HG02885 (cell line): ENCODE results near the gene MDP1.

Experiments used
- ATAC-seq: cut with Tn5 transposase; IDR thresholded peaks from one replicate; pipeline ENCODE4 v1.9.1; 2021; ENCODE audit warnings: mild to moderate bottlenecking; ENCODE audit not compliant: unreplicated experiment, poor library complexity

Gene MDP1

DNA sequence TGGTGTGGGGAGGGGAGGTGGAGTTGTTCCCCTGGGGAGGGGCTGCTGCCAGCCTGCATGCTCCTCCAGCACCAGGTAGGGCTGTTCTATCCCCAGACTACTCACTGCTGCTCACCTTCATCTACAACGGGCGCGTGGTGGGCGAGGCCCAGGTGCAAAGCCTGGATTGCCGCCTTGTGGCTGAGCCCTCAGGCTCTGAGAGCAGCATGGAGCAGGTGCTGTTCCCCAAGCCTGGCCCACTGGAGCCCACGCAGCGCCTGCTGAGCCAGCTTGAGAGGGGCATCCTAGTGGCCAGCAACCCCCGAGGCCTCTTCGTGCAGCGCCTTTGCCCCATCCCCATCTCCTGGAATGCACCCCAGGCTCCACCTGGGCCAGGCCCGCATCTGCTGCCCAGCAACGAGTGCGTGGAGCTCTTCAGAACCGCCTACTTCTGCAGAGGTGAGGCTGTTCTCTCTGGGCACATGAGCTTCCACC lies 51.3 kb downstream of the MDP1 start:
- ATAC-seq: no peak
